GM12873 (cell line): ENCODE data around the gene PLCG2.

ENCODE experiments used
- TF ChIP-seq, protein P1 (sequence below): IDR thresholded peaks from 2 replicates; pipeline ENCODE4 v1.5.1; 2012; ENCODE audit warnings: low read depth, mild to moderate bottlenecking, moderate library complexity, low read length, control low read depth; ENCODE audit not compliant: insufficient read depth; ENCODE audit errors: missing control alignments

The PLCG2 gene

DNA sequence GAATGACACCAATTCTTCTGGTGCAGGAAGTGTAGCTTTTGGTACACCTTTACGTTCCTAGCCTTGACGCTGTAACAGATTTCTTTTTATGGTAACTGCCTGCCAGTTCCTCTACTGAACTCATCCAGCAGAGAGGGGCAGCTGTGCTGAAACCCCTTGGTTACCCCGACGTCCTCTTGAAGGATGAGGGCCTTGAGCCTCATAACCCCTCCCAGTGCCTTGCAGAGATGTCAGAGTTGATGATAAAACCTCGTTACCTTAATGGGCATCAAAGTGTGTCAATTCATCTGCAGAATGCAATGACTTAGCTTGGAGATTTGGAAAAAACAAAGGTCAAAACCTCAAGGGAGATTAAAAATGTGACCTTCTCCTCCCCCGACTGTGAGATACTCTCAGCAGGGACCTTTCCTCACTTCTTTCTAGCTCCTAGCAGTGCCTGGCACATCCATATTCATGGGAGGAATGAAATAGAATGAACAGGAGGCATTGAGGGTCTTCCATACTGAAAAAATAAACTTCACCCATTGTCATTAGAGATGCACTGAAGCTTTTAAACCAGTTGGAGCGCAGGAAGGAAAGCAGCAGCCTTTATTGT lies 163.0 kb downstream of the PLCG2 start:
- TF ChIP-seq, protein P1, sequence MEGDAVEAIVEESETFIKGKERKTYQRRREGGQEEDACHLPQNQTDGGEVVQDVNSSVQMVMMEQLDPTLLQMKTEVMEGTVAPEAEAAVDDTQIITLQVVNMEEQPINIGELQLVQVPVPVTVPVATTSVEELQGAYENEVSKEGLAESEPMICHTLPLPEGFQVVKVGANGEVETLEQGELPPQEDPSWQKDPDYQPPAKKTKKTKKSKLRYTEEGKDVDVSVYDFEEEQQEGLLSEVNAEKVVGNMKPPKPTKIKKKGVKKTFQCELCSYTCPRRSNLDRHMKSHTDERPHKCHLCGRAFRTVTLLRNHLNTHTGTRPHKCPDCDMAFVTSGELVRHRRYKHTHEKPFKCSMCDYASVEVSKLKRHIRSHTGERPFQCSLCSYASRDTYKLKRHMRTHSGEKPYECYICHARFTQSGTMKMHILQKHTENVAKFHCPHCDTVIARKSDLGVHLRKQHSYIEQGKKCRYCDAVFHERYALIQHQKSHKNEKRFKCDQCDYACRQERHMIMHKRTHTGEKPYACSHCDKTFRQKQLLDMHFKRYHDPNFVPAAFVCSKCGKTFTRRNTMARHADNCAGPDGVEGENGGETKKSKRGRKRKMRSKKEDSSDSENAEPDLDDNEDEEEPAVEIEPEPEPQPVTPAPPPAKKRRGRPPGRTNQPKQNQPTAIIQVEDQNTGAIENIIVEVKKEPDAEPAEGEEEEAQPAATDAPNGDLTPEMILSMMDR, result no peak

DNA sequence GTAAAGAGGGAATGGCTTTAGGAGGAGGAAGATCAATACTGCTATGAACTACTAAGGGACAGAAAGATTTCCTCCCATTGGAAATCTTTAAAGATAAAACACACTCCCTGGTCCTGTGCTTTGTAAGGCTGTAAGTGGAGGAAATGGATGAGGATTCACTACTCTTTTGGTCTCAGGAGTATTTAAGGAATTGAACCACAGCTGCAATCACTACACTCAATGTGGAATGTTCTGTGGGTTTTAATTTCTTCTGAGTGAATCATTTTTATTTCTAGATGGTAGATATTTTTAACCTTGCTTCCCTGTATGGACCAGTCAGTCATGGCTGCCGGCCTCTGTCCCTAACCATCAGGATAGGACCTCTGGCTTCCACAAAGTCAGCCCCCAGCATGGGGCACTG lies 166.6 kb downstream of the PLCG2 start:
- TF ChIP-seq, protein P1, result no peak

DNA sequence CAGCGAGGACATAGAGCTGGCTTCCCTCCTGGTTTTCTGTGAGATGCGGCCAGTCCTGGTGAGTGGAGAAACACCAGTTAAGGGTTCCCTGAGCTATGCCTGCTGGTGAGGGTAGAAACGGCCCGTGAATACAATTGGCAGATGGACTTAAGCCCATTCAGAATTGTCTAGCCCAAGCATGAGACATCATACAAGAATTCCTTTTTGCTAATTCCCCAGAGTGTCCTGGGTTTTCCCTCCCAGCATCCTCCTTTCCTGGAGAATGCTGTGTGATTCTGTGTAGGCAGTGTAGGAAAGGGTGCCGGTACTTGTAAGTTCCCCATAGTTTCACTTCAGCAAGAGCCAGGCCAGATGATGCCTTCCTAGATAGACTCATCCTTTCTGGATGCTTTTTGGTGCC lies 167.1 kb downstream of the PLCG2 start:
- TF ChIP-seq, protein P1, result no peak

DNA sequence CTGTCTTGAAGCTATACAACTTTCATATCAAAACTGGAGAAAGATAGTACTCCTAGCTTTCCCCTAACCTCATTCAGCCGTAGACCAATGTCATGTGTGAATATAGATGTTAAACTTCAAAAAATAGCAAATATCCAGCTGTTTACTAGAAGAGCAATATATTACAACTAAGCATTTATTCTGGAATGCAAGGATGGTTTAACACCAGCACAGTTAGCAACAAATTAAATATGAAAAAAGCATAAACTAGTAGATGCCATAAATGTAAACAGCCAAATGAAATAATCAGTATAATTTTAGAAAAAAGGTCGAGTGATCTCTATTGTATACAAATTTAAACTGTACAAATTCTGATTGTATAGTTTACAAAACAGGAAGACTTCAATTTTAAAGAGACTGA lies 172.5 kb downstream of the PLCG2 start:
- TF ChIP-seq, protein P1, result no peak

DNA sequence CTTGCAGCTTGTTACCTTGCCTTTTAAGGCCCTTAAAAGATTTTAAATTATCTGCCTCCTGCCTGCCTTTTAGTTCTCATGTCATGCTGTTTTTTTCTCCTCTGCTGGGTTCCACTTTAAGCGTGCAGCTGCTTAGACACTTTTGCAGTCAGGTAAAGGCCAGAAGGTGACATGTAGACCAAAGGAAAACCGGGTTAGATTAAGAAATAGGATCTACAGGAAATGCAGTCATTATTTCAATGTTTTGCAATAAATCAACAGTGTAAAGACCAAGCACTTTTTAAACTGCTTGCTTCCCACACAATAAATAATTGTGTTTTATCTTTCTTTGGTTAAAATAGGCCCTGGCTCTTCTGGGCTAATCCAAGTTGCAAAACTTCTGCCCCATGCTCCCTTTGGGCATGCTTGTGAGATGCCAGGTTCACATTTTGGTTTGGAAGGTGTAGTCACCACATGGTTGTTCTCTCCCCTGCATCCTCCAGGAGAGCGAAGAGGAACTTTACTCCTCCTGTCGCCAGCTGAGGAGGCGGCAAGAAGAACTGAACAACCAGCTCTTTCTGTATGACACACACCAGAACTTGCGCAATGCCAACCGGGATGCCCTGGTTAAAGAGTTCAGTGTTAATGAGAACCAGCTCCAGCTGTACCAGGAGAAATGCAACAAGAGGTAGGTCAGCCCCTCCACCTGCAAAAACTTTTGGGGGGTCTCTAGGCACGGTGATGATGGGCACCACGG lies 177.3 kb downstream of the PLCG2 start:
- TF ChIP-seq, protein P1, result no peak

DNA sequence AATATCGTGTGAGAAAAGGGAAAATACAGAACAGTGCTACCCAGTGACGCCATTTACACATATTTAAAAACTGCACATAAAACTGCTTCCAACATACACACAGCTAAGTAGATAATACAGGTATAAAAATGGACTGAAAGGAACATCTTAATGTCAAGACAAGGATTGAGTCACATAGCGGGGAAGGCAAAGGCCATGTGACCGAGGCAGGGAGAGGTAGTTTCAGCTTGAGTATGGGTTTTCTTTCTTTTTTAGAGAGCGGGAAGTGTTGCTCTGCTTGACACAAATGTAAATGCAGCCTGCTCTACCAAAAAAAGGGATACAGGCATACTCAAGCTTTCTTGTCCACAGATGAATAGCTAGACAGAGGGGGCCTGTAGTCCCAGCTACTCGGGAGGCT lies 185.7 kb downstream of the PLCG2 start:
- TF ChIP-seq, protein P1, result no peak

DNA sequence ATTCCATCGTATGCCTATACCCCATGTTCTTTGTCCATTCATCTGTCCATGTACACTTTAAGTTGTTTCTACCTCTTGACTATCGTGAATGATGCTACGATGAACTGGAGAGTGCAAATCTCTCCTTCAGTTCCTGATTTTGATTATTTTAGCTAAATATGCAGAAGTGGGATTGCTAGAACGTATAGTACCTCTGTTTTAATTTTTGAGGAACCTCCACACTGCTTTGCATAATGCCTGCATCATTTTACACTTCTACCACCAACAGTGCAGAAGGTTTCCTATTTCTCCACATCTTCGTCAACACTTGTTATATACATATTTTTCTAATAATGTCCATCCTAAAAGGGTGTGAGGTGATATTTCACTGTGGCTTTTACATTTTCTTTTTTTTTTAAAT lies 188.3 kb downstream of the PLCG2 start:
- TF ChIP-seq, protein P1, result no peak
